A673 (cell line): ENCODE results near the gene NDUFS1. TPM values are rescaled to one million over a fixed set of nuclear protein-coding genes. Genes with fewer than 3 reads are reported as not detected.
"Not testable (repeated sequence)": the region's sequence is repeated elsewhere in the genome, so short reads cannot be mapped to it uniquely, and the experiment has no call there.

Source experiments
- BruUV-seq: library from RNA; stranded (reverse); fragments of 400-500 nt; replicated peaks from 2 replicates; lab custom pipeline; 2021; lab: Mats Ljungman, UMichigan
- CTCF ChIA-PET: fragments of 300-600 bp; sonication (Branson Sonifier 250); formaldehyde crosslinking; loops from one replicate; lab custom pipeline; 2022; ENCODE audit warnings: antibody characterized with exemption; lab: Charles Lee
- POLR2A ChIA-PET: fragments of 300-600 bp; sonication (Branson Sonifier 250); formaldehyde crosslinking; loops from one replicate; lab custom pipeline; 2022; ENCODE audit warnings: antibody characterized with exemption; ENCODE audit not compliant: low non-redundant PET; lab: Charles Lee
- DNase-seq: peaks from one replicate; pipeline ENCODE4 v3.0.0-alpha.2; 2015; ENCODE audit warnings: low spot score
- H3K27ac ChIP-seq: fragments of 200-600 bp; sonication (generic); 2 replicates; pipeline ENCODE4 v1.5.1; 2016; ENCODE audit warnings: mixed run types, low read depth, mild to moderate bottlenecking, mixed read lengths, antibody characterized with exemption, low read length; ENCODE audit not compliant: poor library complexity, severe bottlenecking
- H3K27me3 ChIP-seq: fragments of 200-600 bp; sonication (generic); replicated peaks from 2 replicates; pipeline ENCODE4 v1.6.1; 2017; ENCODE audit warnings: mixed run types, low read depth, mild to moderate bottlenecking, mixed read lengths, antibody characterized with exemption, low read length; ENCODE audit not compliant: insufficient read depth, poor library complexity
- H3K36me3 ChIP-seq: fragments of 200-600 bp; sonication (generic); 2 replicates; pipeline ENCODE4 v1.6.1; 2016; ENCODE audit warnings: mixed run types, mild to moderate bottlenecking, mixed read lengths, antibody characterized with exemption, low read length; ENCODE audit not compliant: insufficient read depth, poor library complexity, severe bottlenecking
- H3K4me1 ChIP-seq: fragments of 200-600 bp; sonication (generic); 2 replicates; pipeline ENCODE4 v1.6.1; 2017; ENCODE audit warnings: mixed run types, mild to moderate bottlenecking, mixed read lengths, antibody characterized with exemption, low read length; ENCODE audit not compliant: insufficient read depth, poor library complexity, severe bottlenecking
- H3K4me3 ChIP-seq: fragments of 200-600 bp; sonication (generic); 2 replicates; pipeline ENCODE4 v1.5.1; 2016; ENCODE audit warnings: low read depth, mixed run types, mild to moderate bottlenecking, mixed read lengths, low read length; ENCODE audit not compliant: poor library complexity, severe bottlenecking
- H3K9me3 ChIP-seq: fragments of 200-600 bp; sonication (generic); 2 replicates; pipeline ENCODE4 v1.6.1; 2016; ENCODE audit warnings: mixed run types, low read depth, mild to moderate bottlenecking, mixed read lengths, antibody characterized with exemption, low read length; ENCODE audit not compliant: poor library complexity, severe bottlenecking
- EZH2 ChIP-seq: fragments of 200-600 bp; sonication (generic); IDR thresholded peaks from 2 replicates; pipeline ENCODE4 v1.6.1; 2017; ENCODE audit warnings: borderline replicate concordance, low read depth, mild to moderate bottlenecking, mixed read lengths, antibody characterized with exemption, low read length; ENCODE audit not compliant: poor library complexity, severe bottlenecking
- intact Hi-C: fragments of 100-400 bp; cut with micrococcal nuclease; formaldehyde crosslinking; loops from one replicate; pipeline ENCODE4 v1.10.0; 2022; ENCODE audit not compliant: unreplicated experiment
- total RNA-seq: library from RNA; stranded (reverse); gene quantifications from 2 replicates; pipeline ENCODE4 v1.2.3, GENCODE V29; 2021
- TF ChIP-seq, protein P1 (sequence below): fragments of 300-800, 200-600 bp; sonication (generic); conservative IDR thresholded peaks from 2 replicates; pipeline ENCODE4 v1.5.1; 2017; ENCODE audit warnings: low read depth, mild to moderate bottlenecking, antibody characterized with exemption, low read length, moderate library complexity, mixed read lengths

NDUFS1 gene
- total RNA-seq, 1 experiment from 2014 or later: 134 TPM

DNA sequence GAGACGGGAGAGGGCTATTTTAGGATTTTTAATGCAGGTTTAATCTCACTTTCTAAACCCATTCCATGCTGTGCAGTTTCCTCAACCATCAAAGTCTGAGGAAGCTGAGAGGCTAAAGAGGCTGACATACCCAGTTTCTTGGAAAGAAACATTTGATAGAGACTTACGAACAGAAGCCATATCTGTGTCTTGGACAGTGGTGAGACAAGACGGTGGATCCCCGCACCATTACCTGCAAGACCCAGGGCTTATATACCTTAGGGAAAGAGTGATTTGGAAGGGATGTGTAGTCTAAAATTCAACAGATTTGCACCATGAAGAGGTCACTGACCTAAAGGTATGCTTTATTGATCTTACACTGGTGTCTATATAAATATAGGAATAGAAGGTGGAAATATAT, 13.9 kb upstream of the NDUFS1 start:
- POLR2A ChIA-PET: no interaction called here
- intact Hi-C loops: no loop called here
- H3K9me3 ChIP-seq: no peaks in the 10 kb centered on the region
- CTCF ChIA-PET: no interaction called here
- no peak for DNase-seq
- no peak for TF ChIP-seq EZH2
- TF ChIP-seq, protein P1, sequence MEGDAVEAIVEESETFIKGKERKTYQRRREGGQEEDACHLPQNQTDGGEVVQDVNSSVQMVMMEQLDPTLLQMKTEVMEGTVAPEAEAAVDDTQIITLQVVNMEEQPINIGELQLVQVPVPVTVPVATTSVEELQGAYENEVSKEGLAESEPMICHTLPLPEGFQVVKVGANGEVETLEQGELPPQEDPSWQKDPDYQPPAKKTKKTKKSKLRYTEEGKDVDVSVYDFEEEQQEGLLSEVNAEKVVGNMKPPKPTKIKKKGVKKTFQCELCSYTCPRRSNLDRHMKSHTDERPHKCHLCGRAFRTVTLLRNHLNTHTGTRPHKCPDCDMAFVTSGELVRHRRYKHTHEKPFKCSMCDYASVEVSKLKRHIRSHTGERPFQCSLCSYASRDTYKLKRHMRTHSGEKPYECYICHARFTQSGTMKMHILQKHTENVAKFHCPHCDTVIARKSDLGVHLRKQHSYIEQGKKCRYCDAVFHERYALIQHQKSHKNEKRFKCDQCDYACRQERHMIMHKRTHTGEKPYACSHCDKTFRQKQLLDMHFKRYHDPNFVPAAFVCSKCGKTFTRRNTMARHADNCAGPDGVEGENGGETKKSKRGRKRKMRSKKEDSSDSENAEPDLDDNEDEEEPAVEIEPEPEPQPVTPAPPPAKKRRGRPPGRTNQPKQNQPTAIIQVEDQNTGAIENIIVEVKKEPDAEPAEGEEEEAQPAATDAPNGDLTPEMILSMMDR: no peak
- BruUV-seq: no TSS peak
- H3K27me3 ChIP-seq: no peaks in the 10 kb centered on the region
- H3K36me3 ChIP-seq: no peaks in the 10 kb centered on the region
- H3K4me3 ChIP-seq: no peak overlapping the region
- H3K27ac ChIP-seq: no peak overlapping the region
- H3K4me1 ChIP-seq: no peaks in the 10 kb centered on the region

DNA sequence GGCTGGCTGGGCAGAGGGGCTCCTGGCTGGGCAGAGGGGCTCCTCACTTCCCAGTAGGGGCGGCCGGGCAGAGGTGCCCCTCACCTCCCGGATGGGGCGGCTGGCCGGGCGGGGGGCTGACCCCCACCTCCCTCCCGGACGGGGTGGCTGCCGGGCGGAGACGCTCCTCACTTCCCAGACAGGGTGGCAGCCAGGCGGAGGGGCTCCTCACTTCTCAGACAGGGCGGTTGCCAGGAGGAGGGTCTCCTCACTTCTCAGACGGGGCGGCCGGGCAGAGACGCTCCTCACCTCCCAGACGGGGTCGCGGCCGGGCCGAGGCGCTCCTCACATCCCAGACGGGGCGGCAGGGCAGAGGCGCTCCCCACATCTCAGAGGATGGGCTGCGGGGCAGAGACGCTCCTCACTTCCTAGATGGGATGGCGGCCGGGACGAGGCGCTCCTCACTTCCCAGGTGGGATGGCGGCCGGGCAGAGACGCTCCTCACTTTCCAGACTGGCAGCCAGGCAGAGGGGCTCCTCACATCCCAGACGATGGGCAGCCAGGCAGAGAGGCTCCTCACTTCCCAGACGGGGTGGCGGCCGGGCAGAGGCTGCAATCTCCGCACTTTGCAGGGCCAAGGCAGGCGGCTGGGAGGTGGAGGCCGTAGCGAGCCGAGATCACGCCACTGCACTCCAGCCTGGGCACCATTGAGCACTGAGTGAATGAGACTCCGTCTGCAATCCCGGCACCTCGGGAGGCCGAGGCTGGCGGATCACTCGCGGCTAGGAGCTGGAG, 12.6 kb upstream of the NDUFS1 start:
- intact Hi-C loops, BruUV-seq, H3K27ac ChIP-seq, H3K27me3 ChIP-seq, POLR2A ChIA-PET, DNase-seq, H3K4me3 ChIP-seq, H3K4me1 ChIP-seq, H3K9me3 ChIP-seq, H3K36me3 ChIP-seq, CTCF ChIA-PET: not testable (repeated sequence)

DNA sequence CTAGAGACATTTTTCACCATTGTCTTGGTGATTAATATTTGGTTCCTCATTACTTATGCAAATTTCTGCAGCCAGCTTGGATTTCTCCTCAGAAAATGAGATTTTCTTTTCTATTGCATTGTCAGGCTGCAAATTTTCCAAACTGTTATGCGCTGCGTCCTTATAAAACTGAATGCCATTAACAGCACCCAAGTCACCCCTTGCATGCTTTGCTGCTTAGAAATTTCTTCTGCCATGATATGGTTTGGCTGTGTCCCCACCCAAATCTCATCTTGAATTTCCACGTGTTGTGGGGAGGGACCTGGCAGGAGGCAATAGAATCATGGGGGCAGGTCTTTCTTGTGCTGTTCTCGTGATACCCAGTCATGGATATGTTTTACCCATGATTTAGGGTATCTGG, 9.0 kb upstream of the NDUFS1 start:
- DNase-seq, H3K4me3 ChIP-seq, H3K27me3 ChIP-seq, CTCF ChIA-PET, H3K27ac ChIP-seq, POLR2A ChIA-PET, H3K9me3 ChIP-seq, BruUV-seq, H3K4me1 ChIP-seq: not testable (repeated sequence)
- H3K36me3 ChIP-seq: peaks cover 12% of the 10 kb centered on the region
- intact Hi-C loops: loop anchor here (10.0 kb wide), 1 partner anchor 97 kb away; no protein-coding TSS in a partner anchor

DNA sequence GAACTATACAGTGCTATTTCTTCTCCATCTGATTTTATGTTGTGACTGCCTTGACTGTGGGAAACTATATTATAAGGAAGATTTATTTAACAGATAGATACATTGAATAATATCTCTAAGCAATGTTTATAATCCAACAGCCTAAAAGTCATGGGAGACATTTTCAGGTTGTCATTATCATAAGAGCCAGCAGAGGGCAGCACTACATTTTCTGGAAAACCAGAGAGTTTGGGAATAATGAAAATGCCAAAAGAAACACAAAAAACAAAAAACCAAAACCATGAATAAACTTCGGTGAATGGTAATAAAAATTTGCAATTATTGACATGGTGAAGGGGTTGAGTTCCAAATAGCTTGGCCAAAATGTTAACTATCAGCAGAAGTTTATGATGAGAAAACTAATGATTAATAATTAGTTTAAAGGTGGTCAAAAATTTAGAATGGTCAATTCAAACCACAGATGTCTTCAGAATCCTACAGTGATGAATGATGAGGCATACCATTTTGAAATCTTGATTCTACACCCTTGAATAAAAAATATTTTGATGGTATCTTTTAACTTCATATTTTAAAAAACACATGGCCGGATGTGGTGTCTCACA, 5.1 kb upstream of the NDUFS1 start:
- CTCF ChIA-PET: no interaction called here
- POLR2A ChIA-PET: no interaction called here
- no TSS peak for BruUV-seq
- TF ChIP-seq, protein P1: peak; percentile 83
- no peak for TF ChIP-seq EZH2
- intact Hi-C loops: loop anchor here (5.0 to 10.0 kb wide), 3 partner anchors 100 to 393 kb away; partner anchors contain the start of gene ADAM23
- Histone ChIP-seq H3K4me1 (peaks cover 14% of the 10 kb centered on the region), H3K27me3 (no peaks in the 10 kb centered on the region), H3K4me3 (no peak overlapping the region), H3K9me3 (no peaks in the 10 kb centered on the region), H3K36me3 (peaks cover 42% of the 10 kb centered on the region), H3K27ac (no peak overlapping the region)
- peak; percentile 64 for DNase-seq
